HG02763 (cell line): ENCODE measurements around the gene GOLGB1.

Experiments
- ATAC-seq: cut with Tn5 transposase; IDR thresholded peaks from one replicate; pipeline ENCODE4 v1.9.1; 2021; ENCODE audit warnings: mild to moderate bottlenecking, moderate library complexity; ENCODE audit not compliant: unreplicated experiment

The GOLGB1 gene

GRCh38 chr3:121641127-121641526, 108.4 kb downstream of the GOLGB1 start:
- ATAC-seq = no peak

GRCh38 chr3:121637922-121638321, 111.6 kb downstream of the GOLGB1 start:
- ATAC-seq = no peak

DNA sequence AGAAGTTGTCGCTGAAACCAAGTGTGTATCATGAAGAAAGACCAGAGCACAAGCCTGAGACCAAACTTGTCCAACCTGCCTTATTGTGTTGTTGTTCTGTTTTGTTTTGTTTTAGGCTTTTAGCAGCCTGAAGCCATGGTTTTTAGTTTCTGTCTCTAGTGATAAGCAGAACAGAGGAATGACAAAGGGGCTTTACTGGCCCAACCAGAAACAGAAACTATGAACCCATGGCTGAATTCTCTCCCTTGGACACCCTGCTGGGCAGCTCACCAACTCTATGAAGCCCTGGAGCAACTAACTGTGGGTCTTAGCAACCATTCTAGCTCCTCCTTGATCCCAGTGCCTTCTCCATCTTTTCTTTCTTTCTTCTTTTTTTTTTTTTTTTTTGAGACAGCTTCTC, 119.2 kb downstream of the GOLGB1 start:
- no peak for ATAC-seq

DNA sequence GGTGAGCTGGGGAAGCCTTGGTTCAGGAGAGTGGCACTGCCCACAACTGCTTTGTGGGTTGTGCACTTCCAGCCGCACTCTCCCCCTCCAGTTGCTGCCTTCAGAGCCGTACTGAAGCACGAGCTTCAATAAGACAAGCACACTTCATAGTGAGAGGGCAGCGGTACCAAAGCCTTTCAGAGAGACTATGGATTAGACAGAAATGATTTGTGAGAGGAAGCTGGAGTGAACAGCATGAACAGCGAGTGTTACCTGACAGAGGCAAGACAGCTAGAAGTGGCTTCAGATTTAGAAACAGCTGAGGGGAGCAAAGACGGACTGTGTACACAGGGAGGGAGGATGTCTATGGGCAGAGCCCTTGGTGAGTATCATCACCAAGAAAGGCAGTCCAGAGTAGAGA, 119.9 kb downstream of the GOLGB1 start:
- ATAC-seq = no peak

GRCh38 chr3:121627622-121628021, 121.9 kb downstream of the GOLGB1 start:
- no peak for ATAC-seq

DNA sequence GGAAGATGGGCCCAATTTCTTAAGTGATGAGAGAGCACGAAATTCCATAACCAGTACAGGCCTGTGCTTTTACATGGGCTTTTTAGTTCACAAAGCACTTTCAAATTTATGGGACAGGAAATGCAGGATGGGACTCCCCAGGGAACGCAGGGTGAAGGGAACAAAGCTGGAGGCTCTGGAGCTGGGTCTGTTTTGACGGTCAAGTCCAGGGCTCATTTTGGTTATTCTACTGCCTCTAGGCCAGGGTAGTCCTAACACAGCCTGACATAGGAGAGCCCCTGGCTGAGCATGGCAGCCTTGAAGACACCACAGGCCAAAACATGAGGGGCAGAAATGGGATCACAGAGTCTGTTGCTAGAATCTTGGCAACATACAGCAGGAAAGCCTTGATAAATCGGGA, 122.3 kb downstream of the GOLGB1 start:
- ATAC-seq = no peak

DNA sequence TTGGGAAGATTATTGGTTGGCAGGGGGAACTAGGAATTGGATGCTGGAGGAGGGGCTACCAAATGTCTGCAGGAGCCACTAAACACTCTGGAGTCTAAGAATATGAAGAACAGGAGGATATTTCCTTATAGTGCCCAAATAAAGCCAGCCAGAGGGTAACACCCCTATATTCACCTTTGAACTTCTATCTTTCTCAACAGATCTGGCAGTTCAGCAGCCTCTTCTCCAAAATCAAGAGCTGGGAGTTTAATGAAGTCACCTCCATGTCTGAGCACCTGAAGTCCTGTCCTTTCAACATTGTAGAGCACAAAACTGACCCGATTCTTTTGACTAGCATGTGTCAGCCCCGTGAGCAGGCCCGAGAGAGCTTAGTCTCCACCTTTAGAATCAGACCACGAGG, 123.0 kb downstream of the GOLGB1 start:
- no peak for ATAC-seq

- ATAC-seq = no peak
These were observed 125.2 kb downstream of the GOLGB1 start for GRCh38 chr3:121624147-121624899.

GRCh38 chr3:121621491-121621890, 128.1 kb downstream of the GOLGB1 start:
- no peak for ATAC-seq

GRCh38 chr3:121619691-121620090, 129.8 kb downstream of the GOLGB1 start:
- no peak for ATAC-seq
